ENCODE results near the gene NDUFS8.

NDUFS8 gene

DNA sequence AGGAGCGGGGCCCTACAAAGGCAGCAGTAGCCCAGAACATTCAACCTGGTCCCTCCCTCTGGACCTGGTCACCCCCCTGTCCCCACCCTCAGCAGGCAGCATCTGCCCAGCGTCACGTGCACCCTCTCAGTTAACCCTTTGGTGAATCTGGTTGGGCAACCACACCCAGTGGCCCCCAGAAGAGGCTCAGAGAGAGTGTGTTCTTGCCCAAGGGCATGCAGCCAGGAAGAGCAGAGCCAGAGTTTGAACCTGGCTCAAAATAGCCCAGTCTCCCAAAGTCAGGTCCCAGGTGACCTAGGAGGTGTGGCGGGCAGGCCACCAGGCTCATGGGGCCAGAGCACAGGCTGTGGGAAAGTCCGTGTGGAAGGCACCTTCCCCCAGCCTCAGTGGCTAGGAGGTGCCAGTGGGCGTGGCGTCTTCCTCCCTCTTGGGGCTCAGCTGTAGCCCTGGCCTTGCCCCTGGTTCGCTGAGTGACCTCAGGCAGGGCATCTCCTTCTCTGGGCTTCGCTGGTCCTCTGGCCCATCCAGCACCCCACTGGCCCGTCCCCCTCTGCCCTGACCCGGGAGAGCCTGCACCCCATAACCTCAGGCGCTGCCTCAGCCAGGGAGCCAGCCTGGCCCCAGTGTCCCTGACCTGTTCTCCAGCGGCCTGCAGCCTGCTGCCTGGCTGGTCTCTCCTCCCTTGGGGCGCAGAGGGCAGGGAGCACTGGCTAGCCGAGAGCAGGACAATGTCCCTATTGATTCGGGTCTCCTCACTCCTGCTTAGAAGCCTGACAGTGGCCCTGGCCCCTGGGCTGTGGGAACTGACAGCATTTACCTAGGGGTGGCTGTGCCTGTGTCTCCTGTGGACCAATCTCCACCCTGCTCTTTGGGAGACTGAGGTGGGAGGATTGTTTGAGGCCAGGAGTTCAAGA lies 13.3 kb upstream of the NDUFS8 start:
- no peaks in the 10 kb centered on the region for H3K36me3 ChIP-seq (ENCODE audit: insufficient read depth, insufficient read length, low read length)
- no peak overlapping the region for H3K4me3 ChIP-seq (ENCODE audit: insufficient read length, low read depth)
- H3K27me3 ChIP-seq (ENCODE audit: insufficient read depth, insufficient read length), result no peaks in the 10 kb centered on the region
- no peak for TF ChIP-seq ZNF274 (IDR thresholded peaks at IDR 0.05; ENCODE audit: low read depth, low read length)
- H3K9me3 ChIP-seq (ENCODE audit: insufficient read depth, low read length), result no peaks in the 10 kb centered on the region
- DNase-seq (ENCODE audit: low read depth, low spot score), result no peak
- peaks cover 61% of the 10 kb centered on the region for H3K4me1 ChIP-seq (ENCODE audit: insufficient read depth, insufficient read length)
- H3K9ac ChIP-seq (ENCODE audit: insufficient read length, low read depth), result peak overlapping the region; percentile 53

DNA sequence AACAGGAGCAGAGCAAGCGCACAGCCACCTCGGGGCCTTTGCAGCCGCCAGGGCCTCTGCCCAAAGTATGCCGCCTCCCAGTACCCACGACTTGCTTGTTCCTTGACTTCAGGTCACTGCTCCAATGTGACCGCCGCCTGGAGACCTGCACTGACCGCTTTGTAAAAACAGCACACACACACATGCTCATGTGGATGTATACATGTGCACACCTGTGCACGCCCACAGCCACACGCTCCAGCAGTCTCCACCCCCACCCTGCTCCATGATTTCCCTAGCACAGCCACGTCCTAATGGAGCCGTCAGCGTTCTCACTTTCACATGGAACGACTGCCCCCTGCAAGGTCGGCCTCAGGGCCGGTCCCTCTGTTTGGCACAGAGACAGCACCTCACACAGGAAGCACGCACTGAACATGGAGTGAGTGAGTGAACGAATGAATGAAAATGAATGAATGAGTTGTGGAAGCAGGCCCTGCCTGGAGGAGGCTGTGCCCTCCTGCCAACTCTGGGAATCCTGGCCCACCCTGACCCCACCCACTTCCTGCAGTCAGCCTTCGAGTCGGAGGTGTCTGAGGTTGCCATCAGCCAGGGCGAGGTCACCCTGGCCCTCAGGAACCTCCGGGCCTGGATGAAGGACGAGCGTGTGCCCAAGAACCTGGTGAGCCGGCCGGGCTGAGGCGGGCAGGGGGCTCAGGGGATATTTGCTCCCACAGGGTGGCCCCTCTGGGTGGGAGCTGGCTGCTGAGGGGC lies 12.3 kb upstream of the NDUFS8 start:
- no peaks in the 10 kb centered on the region for H3K9me3 ChIP-seq (ENCODE audit: insufficient read depth, low read length)
- peaks cover 54% of the 10 kb centered on the region for H3K4me1 ChIP-seq (ENCODE audit: insufficient read depth, insufficient read length)
- no peak for DNase-seq (ENCODE audit: low read depth, low spot score)
- no peaks in the 10 kb centered on the region for H3K36me3 ChIP-seq (ENCODE audit: insufficient read depth, insufficient read length, low read length)
- H3K4me3 ChIP-seq (ENCODE audit: insufficient read length, low read depth), result no peak overlapping the region
- H3K9ac ChIP-seq (ENCODE audit: insufficient read length, low read depth), result peak overlapping the region; percentile 53
- no peaks in the 10 kb centered on the region for H3K27me3 ChIP-seq (ENCODE audit: insufficient read depth, insufficient read length)
- no peak for TF ChIP-seq ZNF274 (IDR thresholded peaks at IDR 0.05; ENCODE audit: low read depth, low read length)
- TF ChIP-seq YY1 (IDR thresholded peaks at IDR 0.05; ENCODE audit: insufficient read depth, insufficient read length), result no peak
- no peak for TF ChIP-seq SUZ12 (IDR thresholded peaks at IDR 0.05; ENCODE audit: extremely low read depth, insufficient read depth, insufficient read length)

DNA sequence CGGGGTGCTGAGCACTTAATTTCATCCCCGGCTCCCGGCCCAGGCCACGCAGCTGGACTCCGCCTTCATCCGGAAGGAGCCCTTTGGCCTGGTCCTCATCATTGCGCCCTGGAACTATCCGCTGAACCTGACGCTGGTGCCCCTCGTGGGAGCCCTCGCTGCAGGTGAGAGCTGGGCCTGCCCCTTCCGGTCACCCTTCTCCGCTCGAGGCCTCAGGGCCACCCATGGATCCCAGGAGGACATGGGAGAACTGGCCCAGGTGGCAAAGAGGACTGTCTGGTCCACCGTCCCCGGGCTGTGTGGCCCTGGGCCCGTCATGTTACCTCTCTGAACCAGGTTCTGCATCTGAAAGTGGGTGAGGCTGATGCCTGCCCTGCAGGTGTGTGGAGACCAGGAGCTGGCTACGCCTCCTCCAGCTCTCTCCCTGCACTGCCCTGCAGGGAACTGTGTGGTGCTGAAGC lies 11.7 kb upstream of the NDUFS8 start:
- TF ChIP-seq YY1 (IDR thresholded peaks at IDR 0.05; ENCODE audit: insufficient read depth, insufficient read length) (no peak), ZNF274 (IDR thresholded peaks at IDR 0.05; ENCODE audit: low read depth, low read length) (no peak), SUZ12 (IDR thresholded peaks at IDR 0.05; ENCODE audit: extremely low read depth, insufficient read depth, insufficient read length) (no peak)
- peaks cover 50% of the 10 kb centered on the region for H3K4me1 ChIP-seq (ENCODE audit: insufficient read depth, insufficient read length)

DNA sequence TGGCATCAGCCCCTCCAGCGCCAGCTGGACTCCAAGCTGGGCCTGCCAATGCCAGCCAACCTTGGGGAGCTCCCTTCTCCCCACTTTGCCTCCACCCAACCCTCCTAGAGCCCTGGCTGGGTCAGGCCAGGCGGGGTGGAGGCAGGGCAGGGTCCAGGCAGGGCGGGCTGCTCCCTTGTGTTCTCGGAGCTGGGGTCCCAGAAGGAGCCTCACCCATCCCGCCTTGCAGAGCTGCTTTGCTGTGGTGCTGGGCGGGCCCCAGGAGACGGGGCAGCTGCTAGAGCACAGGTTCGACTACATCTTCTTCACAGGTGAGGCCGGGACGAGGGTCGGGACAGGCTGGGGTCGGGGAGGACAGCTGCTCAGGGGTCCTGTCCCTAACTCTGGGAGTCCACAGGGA lies 11.0 kb upstream of the NDUFS8 start:
- Histone ChIP-seq H3K9me3 (ENCODE audit: insufficient read depth, low read length) (no peaks in the 10 kb centered on the region), H3K9ac (ENCODE audit: insufficient read length, low read depth) (no peak overlapping the region)

More for the DNA sequence above, 11.7 kb upstream of the NDUFS8 start:
- H3K4me3 ChIP-seq (ENCODE audit: insufficient read length, low read depth), result no peak overlapping the region
- no peaks in the 10 kb centered on the region for H3K9me3 ChIP-seq (ENCODE audit: insufficient read depth, low read length)
- no peak for DNase-seq (ENCODE audit: low read depth, low spot score)
- no peaks in the 10 kb centered on the region for H3K36me3 ChIP-seq (ENCODE audit: insufficient read depth, insufficient read length, low read length)
- H3K27me3 ChIP-seq (ENCODE audit: insufficient read depth, insufficient read length), result no peaks in the 10 kb centered on the region
- H3K9ac ChIP-seq (ENCODE audit: insufficient read length, low read depth), result no peak overlapping the region

DNA sequence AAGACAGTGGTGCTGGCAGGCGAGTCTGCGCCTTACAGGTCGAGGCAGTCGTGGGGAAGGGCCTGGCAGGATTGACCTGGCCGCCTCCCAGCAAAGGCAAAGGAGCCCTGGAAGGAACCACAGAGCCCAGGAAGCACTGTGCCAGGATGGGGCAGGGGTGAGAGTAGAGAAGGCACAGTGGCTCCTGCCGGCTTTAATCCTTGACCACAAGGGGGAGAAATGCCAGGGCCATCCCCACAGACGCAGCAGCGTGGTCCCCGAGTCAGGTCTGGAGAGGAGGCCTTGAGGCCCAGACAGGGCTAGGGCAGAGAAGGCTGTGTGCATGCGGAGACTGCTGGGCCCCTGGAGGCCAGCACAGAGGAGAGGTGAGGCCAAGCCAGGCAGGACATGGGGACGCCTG lies 9.9 kb upstream of the NDUFS8 start:
- Histone ChIP-seq H3K27me3 (ENCODE audit: insufficient read depth, insufficient read length) (no peaks in the 10 kb centered on the region), H3K9me3 (ENCODE audit: insufficient read depth, low read length) (no peaks in the 10 kb centered on the region), H3K36me3 (ENCODE audit: insufficient read depth, insufficient read length, low read length) (peaks cover 15% of the 10 kb centered on the region), H3K9ac (ENCODE audit: insufficient read length, low read depth) (peak overlapping the region; percentile 59), H3K4me1 (ENCODE audit: insufficient read depth, insufficient read length) (peaks cover 35% of the 10 kb centered on the region), H3K4me3 (ENCODE audit: insufficient read length, low read depth) (no peak overlapping the region)
- TF ChIP-seq ZNF274 (IDR thresholded peaks at IDR 0.05; ENCODE audit: low read depth, low read length) (no peak), SUZ12 (IDR thresholded peaks at IDR 0.05; ENCODE audit: extremely low read depth, insufficient read depth, insufficient read length) (no peak), YY1 (IDR thresholded peaks at IDR 0.05; ENCODE audit: insufficient read depth, insufficient read length) (no peak)
- no peak for DNase-seq (ENCODE audit: low read depth, low spot score)

More for the DNA sequence above, 11.0 kb upstream of the NDUFS8 start:
- DNase-seq (ENCODE audit: low read depth, low spot score), result no peak
- TF ChIP-seq ZNF274 (IDR thresholded peaks at IDR 0.05; ENCODE audit: low read depth, low read length) (no peak), YY1 (IDR thresholded peaks at IDR 0.05; ENCODE audit: insufficient read depth, insufficient read length) (no peak), SUZ12 (IDR thresholded peaks at IDR 0.05; ENCODE audit: extremely low read depth, insufficient read depth, insufficient read length) (no peak)
- Histone ChIP-seq H3K36me3 (ENCODE audit: insufficient read depth, insufficient read length, low read length) (peaks cover 6% of the 10 kb centered on the region), H3K4me3 (ENCODE audit: insufficient read length, low read depth) (no peak overlapping the region), H3K27me3 (ENCODE audit: insufficient read depth, insufficient read length) (no peaks in the 10 kb centered on the region), H3K4me1 (ENCODE audit: insufficient read depth, insufficient read length) (peaks cover 43% of the 10 kb centered on the region)

DNA sequence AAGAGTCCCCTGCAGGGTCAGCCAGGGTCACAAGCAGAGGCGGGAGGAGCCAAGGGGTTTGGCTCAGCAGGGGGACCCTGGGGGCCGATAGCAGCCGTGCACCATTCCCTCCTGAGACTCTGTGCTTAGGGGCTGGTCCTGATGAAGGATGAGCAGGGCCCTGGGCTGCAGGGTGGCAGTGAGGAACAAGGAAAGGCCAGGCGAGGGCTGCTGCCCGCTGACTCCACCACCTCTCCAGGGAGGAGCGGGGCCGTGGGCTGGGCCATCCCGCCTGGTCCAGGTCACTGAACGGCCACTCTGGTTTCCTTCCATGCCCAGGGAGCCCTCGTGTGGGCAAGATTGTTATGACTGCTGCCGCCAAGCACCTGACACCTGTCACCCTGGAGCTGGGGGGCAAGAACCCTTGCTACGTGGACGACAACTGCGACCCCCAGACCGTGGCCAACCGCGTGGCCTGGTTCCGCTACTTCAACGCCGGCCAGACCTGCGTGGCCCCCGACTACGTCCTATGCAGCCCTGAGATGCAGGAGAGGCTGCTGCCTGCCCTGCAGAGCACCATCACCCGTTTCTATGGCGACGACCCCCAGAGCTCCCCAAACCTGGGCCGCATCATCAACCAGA lies 9.2 kb upstream of the NDUFS8 start:
- Histone ChIP-seq H3K4me3 (ENCODE audit: insufficient read length, low read depth) (no peak overlapping the region), H3K27me3 (ENCODE audit: insufficient read depth, insufficient read length) (no peaks in the 10 kb centered on the region), H3K9me3 (ENCODE audit: insufficient read depth, low read length) (no peaks in the 10 kb centered on the region), H3K9ac (ENCODE audit: insufficient read length, low read depth) (peak overlapping the region; percentile 59), H3K36me3 (ENCODE audit: insufficient read depth, insufficient read length, low read length) (peaks cover 22% of the 10 kb centered on the region), H3K4me1 (ENCODE audit: insufficient read depth, insufficient read length) (peaks cover 35% of the 10 kb centered on the region)
- no peak for TF ChIP-seq YY1 (IDR thresholded peaks at IDR 0.05; ENCODE audit: insufficient read depth, insufficient read length)
- TF ChIP-seq ZNF274 (IDR thresholded peaks at IDR 0.05; ENCODE audit: low read depth, low read length), result no peak
- no peak for TF ChIP-seq SUZ12 (IDR thresholded peaks at IDR 0.05; ENCODE audit: extremely low read depth, insufficient read depth, insufficient read length)
- DNase-seq (ENCODE audit: low read depth, low spot score), result no peak

DNA sequence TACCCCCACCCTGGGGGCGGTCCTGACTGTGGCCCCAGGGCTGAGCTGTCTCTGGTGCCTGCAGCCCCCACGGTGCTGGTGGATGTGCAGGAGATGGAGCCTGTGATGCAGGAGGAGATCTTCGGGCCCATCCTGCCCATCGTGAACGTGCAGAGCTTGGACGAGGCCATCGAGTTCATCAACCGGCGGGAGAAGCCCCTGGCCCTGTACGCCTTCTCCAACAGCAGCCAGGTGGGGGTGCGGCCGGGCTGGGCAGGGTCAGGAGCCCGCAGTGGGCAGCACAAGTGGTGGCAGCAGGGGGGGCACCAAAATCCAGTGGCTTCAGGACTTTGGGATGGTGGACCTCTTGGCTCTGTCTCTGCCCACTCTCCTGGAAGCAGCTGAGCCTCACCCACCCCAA lies 8.0 kb upstream of the NDUFS8 start:
- TF ChIP-seq ZNF274 (IDR thresholded peaks at IDR 0.05; ENCODE audit: low read depth, low read length), result no peak
- TF ChIP-seq SUZ12 (IDR thresholded peaks at IDR 0.05; ENCODE audit: extremely low read depth, insufficient read depth, insufficient read length), result no peak
- no peak for TF ChIP-seq YY1 (IDR thresholded peaks at IDR 0.05; ENCODE audit: insufficient read depth, insufficient read length)
- Histone ChIP-seq H3K36me3 (ENCODE audit: insufficient read depth, insufficient read length, low read length) (peaks cover 31% of the 10 kb centered on the region), H3K9me3 (ENCODE audit: insufficient read depth, low read length) (no peaks in the 10 kb centered on the region), H3K4me1 (ENCODE audit: insufficient read depth, insufficient read length) (peaks cover 31% of the 10 kb centered on the region), H3K9ac (ENCODE audit: insufficient read length, low read depth) (no peak overlapping the region), H3K27me3 (ENCODE audit: insufficient read depth, insufficient read length) (no peaks in the 10 kb centered on the region), H3K4me3 (ENCODE audit: insufficient read length, low read depth) (no peak overlapping the region)
- DNase-seq (ENCODE audit: low read depth, low spot score), result no peak

Data from NT2/D1 (cell line).